KMS-11 (cell line): ENCODE results near the gene TAS2R39.
A peak's percentile ranks its signal among the peaks of the same experiment; 100 is the strongest.
"Not testable (repeated sequence)": the region's sequence is repeated elsewhere in the genome, so short reads cannot be mapped to it uniquely, and the experiment has no call there.

Source experiments
- H2AFZ ChIP-seq: fragments of 200-600 bp; sonication (generic); 2 replicates; pipeline ENCODE4 v1.6.1; 2016; ENCODE audit warnings: antibody characterized with exemption, mixed run types, low read depth
- H3K27ac ChIP-seq: fragments of 200-600 bp; sonication (generic); 2 replicates; pipeline ENCODE4 v1.6.1; 2016; ENCODE audit warnings: mild to moderate bottlenecking, mixed run types
- H3K27me3 ChIP-seq: fragments of 200-600 bp; sonication (generic); 2 replicates; pipeline ENCODE4 v1.6.1; 2017; ENCODE audit warnings: mild to moderate bottlenecking, low read depth, mixed run types, moderate library complexity; ENCODE audit not compliant: insufficient read depth
- H3K36me3 ChIP-seq: fragments of 200-600 bp; sonication (generic); 2 replicates; pipeline ENCODE4 v1.6.1; 2017; ENCODE audit warnings: mild to moderate bottlenecking, mixed run types; ENCODE audit not compliant: insufficient read depth
- H3K4me1 ChIP-seq: fragments of 200-600 bp; sonication (generic); 2 replicates; pipeline ENCODE4 v1.6.1; 2016; ENCODE audit warnings: mild to moderate bottlenecking, low read depth, mixed run types; ENCODE audit not compliant: poor library complexity, severe bottlenecking
- H3K4me2 ChIP-seq: fragments of 200-600 bp; sonication (generic); 2 replicates; pipeline ENCODE4 v1.7.0; 2016; ENCODE audit warnings: mild to moderate bottlenecking, mixed run types
- H3K4me3 ChIP-seq: fragments of 200-600 bp; sonication (generic); IDR thresholded peaks from 2 replicates; pipeline ENCODE4 v1.6.1; 2017; ENCODE audit warnings: low read depth, low read length, mixed read lengths; ENCODE audit not compliant: insufficient read depth
- H3K79me2 ChIP-seq: fragments of 200-600 bp; sonication (generic); 2 replicates; pipeline ENCODE4 v1.6.1; 2016; ENCODE audit warnings: low read depth, mixed run types; ENCODE audit not compliant: insufficient read depth
- H3K9ac ChIP-seq: fragments of 200-600 bp; sonication (generic); 2 replicates; pipeline ENCODE4 v1.6.1; 2016; ENCODE audit warnings: mild to moderate bottlenecking, mixed run types
- H4K20me1 ChIP-seq: fragments of 200-600 bp; sonication (generic); 2 replicates; pipeline ENCODE4 v1.6.1; 2016; ENCODE audit warnings: mild to moderate bottlenecking, mixed run types; ENCODE audit not compliant: insufficient read depth
- TF ChIP-seq, protein P1 (sequence below): fragments of 200-600 bp; sonication (generic); conservative IDR thresholded peaks from 2 replicates; pipeline ENCODE4 v1.6.1; 2017; ENCODE audit warnings: low read depth, mild to moderate bottlenecking, antibody characterized with exemption, low read length, moderate library complexity, mixed read lengths

TAS2R39 gene

DNA sequence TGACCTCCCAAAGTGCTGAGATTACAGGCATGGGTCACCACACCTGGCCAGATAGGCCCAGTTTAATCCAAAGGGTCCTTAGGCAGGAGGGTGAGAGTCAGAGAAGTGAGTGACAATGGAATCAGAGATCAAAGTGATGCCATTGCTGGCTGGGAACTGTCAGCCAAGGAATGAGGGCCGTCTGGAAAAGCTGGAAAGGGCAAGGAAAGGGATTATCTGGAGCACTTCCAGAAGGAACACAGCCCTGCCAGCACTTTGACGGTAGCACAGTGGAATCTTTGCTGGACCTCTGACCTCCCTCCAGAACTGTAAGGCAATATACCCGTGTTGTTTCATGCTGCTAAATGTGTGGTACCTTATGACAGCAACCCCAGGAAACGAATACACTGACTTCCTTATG, 27.3 kb downstream of the TAS2R39 start:
- H3K27me3 ChIP-seq, result no peaks in the 10 kb centered on the region
- H3K27ac ChIP-seq, result no peak overlapping the region
- no peak overlapping the region for H2AFZ ChIP-seq
- TF ChIP-seq, protein P1, sequence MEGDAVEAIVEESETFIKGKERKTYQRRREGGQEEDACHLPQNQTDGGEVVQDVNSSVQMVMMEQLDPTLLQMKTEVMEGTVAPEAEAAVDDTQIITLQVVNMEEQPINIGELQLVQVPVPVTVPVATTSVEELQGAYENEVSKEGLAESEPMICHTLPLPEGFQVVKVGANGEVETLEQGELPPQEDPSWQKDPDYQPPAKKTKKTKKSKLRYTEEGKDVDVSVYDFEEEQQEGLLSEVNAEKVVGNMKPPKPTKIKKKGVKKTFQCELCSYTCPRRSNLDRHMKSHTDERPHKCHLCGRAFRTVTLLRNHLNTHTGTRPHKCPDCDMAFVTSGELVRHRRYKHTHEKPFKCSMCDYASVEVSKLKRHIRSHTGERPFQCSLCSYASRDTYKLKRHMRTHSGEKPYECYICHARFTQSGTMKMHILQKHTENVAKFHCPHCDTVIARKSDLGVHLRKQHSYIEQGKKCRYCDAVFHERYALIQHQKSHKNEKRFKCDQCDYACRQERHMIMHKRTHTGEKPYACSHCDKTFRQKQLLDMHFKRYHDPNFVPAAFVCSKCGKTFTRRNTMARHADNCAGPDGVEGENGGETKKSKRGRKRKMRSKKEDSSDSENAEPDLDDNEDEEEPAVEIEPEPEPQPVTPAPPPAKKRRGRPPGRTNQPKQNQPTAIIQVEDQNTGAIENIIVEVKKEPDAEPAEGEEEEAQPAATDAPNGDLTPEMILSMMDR, result no peak
- H3K36me3 ChIP-seq, result no peaks in the 10 kb centered on the region
- no peak overlapping the region for H3K4me2 ChIP-seq
- H4K20me1 ChIP-seq, result no peaks in the 10 kb centered on the region
- H3K9ac ChIP-seq, result no peak overlapping the region
- no peaks in the 10 kb centered on the region for H3K79me2 ChIP-seq
- H3K4me3 ChIP-seq, result no peak overlapping the region
- H3K4me1 ChIP-seq, result no peaks in the 10 kb centered on the region

DNA sequence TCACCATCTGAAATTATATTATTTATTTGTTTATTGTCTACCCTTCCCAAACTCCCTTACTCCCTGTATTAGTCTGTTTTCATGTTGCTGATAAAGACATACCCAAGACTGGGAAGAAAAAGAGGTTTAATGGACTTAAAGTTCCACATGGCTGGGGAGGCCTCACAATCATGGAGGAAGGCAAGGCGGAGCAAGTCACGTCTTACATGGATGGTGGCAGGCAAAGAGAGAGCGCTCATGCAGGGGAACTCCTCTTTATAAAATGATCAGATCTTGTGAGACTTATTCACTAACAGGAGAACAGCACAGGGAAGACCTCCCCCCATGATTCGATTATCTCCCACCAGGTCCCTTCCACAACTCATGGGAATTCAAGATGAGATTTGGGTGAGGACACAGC, 30.3 kb downstream of the TAS2R39 start:
- not testable (repeated sequence) for H4K20me1 ChIP-seq, H2AFZ ChIP-seq, H3K36me3 ChIP-seq, H3K9ac ChIP-seq, H3K79me2 ChIP-seq, H3K27ac ChIP-seq, H3K4me3 ChIP-seq, H3K27me3 ChIP-seq, H3K4me2 ChIP-seq, H3K4me1 ChIP-seq

DNA sequence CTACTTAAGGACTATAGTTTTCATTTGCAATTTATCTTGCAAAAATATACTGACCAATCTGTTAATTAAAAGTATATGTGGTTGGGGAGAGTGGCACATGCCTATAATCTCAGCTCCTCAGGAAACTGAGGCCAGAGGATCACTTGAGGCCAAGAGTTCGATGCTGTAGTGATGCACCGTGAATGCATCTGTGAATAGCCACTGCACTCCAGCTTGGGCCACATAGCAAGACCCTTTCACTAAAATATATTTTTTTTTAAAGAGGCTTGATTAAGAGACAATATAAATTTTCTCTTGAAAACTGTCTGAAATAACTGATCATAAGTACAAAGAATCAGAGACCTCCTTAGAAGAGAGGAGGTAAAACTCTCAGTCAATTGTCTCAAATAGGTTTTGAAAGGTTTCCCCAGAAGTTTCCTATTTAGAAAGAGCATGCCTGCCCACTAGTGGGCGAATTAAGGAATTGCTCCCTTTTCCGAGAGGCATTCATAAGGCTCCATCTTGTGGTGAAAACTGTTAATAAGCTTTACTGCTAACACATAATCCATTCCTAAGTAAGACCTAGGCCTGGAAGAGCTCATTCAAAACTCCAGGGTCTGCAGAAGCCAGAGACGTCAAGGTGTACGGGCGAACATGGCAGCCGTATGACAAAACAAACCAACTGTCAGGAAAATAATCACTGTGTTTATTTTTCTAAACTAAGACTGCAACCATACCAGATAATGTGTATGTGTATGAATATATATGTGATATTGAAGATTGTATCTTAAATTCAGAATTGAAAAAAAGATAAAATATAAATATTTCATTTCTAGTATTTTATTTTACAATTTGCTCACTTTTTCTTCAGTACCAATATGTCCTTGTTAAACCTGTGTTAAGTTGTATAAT, 31.8 kb downstream of the TAS2R39 start:
- H4K20me1 ChIP-seq, result no peaks in the 10 kb centered on the region
- TF ChIP-seq, protein P1, result peak; percentile 100
- H2AFZ ChIP-seq, result no peak overlapping the region
- no peak overlapping the region for H3K9ac ChIP-seq
- H3K4me3 ChIP-seq, result no peak overlapping the region
- no peaks in the 10 kb centered on the region for H3K27me3 ChIP-seq
- H3K27ac ChIP-seq, result no peak overlapping the region
- H3K4me2 ChIP-seq, result no peak overlapping the region
- H3K4me1 ChIP-seq, result no peaks in the 10 kb centered on the region
- H3K79me2 ChIP-seq, result no peaks in the 10 kb centered on the region
- no peaks in the 10 kb centered on the region for H3K36me3 ChIP-seq

DNA sequence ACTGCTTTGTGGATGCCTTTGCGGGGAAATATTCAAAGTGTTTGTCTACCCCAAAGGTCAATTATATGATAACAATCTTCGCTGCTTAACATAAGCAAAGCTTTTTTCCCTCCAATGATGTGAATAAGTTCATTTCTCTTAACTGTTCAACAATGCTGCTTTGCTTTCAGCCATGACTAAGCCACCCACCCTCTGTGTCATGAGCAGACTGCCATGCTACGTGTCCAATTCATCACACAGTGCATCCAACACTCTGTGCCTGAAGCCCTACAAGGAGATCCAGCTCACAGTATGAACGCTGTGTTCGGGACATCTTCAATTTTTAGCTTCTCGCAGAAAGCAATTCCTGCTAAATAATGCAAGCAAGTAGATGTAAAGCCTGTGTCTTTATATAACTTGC, 32.9 kb downstream of the TAS2R39 start:
- Histone ChIP-seq H3K4me2 (no peak overlapping the region), H3K79me2 (no peaks in the 10 kb centered on the region), H3K9ac (no peak overlapping the region), H2AFZ (no peak overlapping the region), H3K27ac (no peak overlapping the region), H3K27me3 (no peaks in the 10 kb centered on the region), H3K4me3 (no peak overlapping the region), H4K20me1 (no peaks in the 10 kb centered on the region), H3K4me1 (no peaks in the 10 kb centered on the region), H3K36me3 (no peaks in the 10 kb centered on the region)
- TF ChIP-seq, protein P1, result no peak

DNA sequence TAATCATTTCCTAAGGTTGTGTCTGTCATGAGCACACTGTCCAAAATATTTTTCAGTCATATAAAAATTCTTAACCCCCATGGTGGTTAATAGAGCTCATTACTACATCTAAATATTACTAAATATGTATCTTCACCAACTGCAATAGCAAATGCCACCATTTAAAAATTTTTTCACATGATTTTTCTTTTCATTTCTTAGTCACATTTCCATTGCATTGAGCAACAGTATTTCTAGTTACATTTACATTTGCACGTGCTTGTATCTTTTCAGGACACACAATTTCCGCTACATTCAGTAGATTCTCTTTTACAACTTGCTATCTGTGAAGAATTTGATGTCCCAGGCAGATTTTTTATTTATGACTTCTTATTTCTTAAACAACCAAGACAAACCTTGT, 33.5 kb downstream of the TAS2R39 start:
- Histone ChIP-seq H3K79me2 (no peaks in the 10 kb centered on the region), H3K27ac (no peak overlapping the region), H2AFZ (no peak overlapping the region), H3K4me1 (no peaks in the 10 kb centered on the region), H3K4me3 (no peak overlapping the region), H3K9ac (no peak overlapping the region), H3K27me3 (no peaks in the 10 kb centered on the region), H3K4me2 (no peak overlapping the region), H4K20me1 (no peaks in the 10 kb centered on the region), H3K36me3 (no peaks in the 10 kb centered on the region)
- TF ChIP-seq, protein P1, result no peak
